GM19372 (cell line): Measurements from ENCODE around the gene RBMS2.

Experiments used
- ATAC-seq: cut with Tn5 transposase; IDR thresholded peaks from one replicate; pipeline ENCODE4 v1.9.1; 2021; ENCODE audit warnings: mild to moderate bottlenecking, low read depth, moderate library complexity; ENCODE audit not compliant: unreplicated experiment

RBMS2 gene

DNA sequence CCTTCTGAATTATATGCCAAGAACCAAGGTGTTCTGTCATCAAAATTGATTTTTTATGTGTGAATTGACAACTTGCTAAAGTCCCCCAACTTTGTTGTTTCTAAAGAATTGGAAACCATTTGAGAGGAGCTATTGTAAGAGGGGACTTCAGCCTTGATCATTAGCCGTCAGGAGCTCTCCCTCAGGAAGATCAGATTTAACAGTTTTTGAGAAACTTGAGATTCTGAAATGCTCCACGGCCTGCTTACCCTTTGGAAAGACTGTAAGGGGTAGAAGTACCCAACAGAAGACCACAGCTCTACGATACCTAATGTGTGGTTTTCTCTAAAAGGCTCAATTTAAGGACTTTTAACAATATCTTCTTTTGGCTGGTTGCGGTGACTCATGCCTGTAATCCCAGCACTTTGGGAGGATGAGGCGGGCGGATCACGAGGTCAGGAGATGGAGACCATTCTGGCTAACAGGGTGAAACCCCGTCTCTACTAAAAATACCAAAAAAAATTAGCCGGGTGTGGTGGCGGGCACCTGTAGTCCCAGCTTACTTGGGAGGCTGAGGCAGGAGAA lies 57.4 kb downstream of the RBMS2 start:
- no peak for ATAC-seq

DNA sequence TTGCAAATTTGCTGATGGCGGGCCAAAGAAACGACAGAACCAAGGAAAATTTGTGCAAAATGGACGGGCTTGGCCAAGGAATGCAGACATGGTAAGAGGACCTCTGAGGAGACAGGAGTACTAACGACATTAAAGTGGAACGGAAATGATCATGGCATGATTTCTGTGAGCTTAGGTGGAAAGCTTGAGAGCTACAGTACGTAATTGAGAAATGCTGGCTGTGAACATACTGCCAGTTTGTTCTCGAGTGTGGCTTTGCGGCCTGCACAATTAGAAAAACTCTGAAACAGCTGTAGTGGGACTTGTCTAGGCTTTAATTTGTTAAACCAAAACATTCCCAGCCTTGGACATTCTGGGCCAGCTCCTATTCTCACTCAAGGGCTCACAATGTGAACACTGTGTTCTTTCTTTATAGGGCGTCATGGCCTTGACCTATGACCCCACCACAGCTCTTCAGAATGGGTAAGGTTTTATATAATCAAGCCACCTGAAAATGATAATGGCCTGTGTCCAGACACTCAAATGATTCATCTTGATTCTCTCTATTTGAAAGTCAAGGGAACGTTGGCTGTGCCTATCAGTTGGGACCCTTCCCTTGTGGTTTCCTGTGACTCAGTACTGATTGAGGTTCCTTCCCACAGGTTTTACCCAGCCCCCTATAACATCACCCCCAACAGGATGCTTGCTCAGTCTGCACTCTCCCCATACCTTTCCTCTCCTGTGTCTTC lies 60.0 kb downstream of the RBMS2 start:
- no peak for ATAC-seq

DNA sequence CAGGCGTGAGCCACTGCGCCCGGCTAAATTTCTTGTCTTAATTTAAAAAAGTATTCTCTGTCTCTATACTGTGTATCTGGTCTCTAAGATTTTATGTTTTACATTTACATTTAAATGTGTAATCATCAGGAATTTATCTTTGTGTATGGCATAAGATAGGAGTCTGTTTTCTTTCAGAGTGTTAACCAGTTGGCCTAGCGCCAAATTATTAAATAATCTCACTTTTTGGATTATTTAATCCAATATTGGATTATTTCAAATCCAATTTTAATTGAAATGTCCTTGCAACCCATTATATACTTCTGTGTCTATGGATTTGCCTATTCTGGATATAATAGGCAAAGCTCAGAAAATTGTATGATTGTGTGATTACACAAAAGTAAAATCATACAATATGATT lies 63.5 kb downstream of the RBMS2 start:
- no peak for ATAC-seq

DNA sequence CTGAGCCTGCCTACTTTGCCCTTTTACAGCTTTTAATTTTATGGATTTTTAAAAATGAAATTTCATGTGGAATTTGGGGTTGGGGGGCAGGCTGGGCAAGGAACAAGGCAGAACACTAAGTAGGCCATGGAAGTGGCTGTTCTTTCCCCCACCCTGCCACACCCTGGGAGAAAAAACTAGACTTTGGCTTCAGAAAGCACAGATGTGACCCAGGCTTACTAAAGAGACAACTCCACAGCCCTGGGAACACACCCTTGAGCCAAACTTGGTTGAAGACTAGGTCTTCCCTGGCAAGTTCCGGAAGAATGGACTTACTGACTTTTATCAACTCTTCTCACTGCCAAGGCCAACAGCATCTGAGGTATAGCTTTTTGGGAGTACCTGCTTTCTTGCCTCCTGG lies 68.2 kb downstream of the RBMS2 start:
- no peak for ATAC-seq

DNA sequence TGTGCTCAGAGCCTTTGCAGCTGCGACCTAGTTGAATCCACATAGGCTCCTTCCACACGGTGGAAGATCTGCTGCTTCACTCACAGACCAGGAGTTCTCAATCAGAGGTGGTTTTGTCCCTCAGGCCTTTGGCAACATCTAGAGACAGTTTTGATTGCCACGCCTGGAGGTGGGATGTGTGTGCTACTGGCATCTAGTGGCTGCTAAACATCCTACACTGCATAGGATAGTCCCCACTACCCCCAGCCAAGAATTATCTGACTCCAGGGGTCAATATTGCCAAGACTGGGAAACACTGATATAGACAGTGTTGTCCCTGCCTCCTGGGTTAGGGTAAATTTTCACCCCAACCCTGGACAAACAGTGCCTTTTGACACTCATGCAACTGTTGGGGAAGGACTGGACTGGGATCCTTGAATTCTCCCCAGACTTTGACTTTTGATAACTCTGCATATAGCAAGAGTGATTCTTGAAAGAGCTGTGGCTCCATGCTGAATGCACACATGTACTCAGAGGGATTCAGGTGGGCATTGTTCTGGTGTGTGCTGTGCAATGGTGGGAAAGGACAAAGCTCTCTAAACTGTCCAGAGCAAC lies 68.7 kb downstream of the RBMS2 start:
- no peak for ATAC-seq

DNA sequence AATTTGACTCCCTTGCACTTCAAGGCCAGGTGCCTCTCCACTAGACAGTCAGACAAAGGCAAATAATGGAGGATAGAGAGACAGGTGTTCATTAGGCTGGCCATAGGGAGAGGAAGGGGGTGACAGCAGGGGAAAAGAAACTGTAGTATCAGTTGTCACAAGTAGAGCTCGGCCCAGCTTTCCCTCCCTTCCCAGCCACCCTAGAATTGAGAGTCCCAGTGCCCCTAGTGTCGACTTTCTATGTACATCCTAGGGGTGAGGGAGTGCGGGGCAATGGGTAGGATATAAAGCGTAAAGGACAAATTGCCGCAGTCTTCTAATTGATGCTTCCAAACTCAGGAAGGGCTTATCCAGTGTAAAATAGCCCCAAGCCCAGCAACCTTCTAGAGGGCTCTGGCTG lies 69.5 kb downstream of the RBMS2 start:
- no peak for ATAC-seq

DNA sequence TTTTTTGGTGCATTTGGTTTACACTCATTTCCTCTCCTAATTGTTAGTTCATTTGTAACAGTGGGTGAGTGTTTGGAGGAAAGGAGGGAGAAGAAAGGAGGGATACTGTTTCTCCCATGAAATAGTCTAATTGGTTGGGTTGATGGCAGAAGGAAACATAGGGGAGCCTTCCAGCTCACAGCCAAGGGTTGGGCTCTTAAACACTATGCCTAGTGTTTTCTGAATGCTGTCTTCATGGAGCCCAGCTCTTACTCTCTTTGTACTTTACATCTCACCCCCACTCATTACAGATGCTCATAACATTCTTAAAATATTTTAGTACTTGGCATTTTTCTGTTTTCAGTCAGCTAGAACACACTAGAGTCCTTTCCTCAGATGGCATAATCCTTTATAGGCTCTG lies 70.3 kb downstream of the RBMS2 start:
- ATAC-seq = no peak

DNA sequence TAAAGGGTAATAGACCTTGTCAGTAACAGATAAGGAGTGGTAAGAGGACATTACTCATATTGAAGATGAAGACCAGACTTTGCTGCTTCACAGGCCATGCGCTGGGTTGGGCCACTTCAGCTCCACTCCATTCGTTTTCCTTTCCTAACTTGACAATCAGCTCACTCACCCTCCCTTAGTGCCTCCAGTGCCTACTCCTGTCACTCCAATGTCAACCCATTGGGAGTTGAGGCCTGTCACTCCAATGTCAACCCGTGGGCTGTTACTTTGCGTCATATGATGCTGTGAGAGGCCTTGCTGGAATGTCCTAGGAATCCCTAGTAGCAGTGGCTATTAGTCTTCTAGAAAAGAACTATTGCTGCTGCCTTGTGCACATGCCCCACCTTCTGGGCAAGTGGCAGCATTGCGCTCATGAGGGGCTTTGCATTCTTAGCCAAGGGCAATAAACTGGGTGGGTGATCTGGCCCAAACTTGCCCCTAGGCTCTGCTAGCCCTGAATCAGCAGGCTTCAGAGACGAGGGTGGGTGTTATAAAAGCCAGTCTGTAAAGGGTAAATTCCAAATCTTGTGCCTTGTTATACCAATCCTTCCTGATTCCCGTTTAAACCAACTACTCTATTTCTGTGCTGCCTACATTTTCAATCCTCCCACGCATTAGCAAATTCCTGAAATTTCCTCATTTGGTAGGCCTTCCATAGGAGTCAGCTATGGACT lies 72.4 kb downstream of the RBMS2 start:
- no peak for ATAC-seq

DNA sequence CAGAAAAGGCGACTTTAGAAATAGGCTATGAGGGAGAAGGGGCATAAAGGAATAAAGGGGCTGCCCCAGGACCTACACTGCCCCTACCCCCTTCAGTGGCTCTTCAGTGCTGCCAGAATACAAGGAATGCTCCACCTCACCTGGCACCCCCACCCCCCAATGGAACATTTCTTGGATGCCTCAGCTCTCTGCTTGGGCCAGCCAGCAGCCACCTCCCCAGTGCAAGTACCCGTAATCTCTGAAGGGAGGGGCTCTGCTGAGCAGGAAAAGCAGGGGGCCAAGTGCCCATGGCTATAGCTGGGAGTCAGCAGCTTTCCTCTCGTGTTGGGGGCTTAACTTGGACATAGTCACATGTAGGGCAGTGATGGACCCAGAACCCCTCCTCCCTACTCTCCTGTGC lies 75.2 kb downstream of the RBMS2 start:
- ATAC-seq = no peak

DNA sequence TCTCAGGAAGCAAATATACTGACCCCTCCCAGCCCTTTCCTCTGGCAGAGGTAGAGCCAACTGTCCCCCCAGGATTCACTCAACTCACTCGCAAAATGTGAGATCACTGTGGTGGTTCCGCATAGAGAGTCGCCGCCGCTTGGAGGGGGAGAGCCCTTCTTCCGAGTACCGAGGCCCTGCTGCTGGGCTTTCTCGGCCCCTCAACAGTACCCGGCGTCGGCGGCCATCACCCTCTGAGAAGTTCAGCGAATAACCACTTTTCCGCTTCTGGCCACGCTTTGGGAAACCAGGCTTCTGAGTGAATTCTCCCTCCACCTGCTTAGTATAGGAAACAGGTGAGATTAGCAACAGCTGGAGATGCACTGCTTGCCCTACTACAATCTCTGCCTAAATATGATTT lies 77.4 kb downstream of the RBMS2 start:
- ATAC-seq = no peak

DNA sequence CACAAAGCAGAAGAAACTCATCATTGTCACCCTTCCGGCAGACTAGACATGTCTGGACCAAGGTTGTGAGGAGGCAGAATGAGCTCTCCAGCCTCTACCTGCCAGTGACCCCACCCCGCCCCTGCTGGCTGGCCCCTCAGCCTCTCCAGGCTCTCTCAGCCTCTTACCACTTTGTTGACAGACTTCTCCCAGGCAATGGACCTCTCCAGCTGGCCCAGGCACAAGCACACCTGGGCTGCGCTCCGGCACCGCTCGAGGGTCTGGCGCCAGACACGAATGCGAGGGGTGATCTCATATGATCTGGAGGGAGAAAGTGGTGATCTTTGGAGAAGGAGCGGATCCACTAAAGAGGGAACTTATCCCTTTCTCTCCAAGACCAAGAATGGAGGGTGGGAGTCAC lies 78.2 kb downstream of the RBMS2 start:
- ATAC-seq = no peak

DNA sequence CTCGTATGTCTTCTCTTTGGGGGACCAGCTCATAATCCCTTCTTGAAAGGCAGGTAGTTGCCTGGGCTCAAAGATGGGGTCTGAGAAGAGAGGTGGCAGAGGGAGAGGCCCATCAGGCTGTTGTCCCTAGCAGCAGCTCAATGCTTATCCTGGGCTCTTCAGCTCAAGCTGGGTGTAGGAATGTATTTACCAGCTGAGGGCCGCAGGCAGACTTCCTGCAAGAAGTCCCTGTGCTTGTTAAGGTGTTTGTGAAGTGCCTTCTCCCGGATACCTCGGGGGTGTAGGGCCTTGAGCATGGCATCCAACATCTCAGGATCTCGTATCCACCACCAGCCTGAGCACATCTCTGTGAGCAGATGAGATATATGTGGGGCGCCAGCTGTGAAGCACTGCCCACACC lies 79.1 kb downstream of the RBMS2 start:
- ATAC-seq = no peak

DNA sequence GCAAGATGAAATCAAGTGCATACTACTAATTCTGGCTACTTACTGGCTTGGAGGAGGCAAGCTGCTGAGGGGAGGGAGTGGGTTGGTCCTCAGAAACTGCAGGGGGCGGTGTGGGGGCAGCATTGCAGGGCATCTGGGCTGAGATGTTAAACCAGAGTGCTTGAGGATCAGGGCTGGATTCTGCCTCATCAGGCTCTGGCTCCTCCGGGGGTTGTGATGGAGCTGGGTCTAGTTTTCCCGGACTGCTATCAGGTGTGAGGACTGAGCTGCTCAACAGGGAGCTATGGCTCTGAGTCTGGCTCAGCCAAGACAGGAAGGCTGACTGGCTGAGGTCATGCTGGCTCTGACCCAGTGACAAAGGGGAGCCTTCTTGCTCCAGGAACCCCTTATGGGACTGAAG lies 79.9 kb downstream of the RBMS2 start:
- ATAC-seq = no peak

DNA sequence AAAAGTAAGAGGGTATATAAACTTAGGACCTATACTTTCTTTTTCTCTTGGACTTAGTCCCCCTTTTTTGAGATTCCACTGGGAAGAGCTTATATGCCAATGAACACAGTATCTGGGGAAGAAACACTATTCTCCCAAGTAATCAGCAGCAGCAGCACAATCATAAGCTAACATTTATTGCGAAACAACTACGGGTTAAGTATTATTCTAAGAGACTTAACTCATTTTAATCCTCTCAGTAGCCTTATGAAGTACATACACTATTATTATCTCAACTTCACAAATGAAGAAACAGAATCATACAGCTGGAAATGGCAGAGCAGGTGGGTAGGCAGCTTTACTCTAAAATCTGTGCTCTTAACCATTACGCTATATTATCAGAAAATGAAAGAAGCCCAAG lies 80.6 kb downstream of the RBMS2 start:
- ATAC-seq = no peak

DNA sequence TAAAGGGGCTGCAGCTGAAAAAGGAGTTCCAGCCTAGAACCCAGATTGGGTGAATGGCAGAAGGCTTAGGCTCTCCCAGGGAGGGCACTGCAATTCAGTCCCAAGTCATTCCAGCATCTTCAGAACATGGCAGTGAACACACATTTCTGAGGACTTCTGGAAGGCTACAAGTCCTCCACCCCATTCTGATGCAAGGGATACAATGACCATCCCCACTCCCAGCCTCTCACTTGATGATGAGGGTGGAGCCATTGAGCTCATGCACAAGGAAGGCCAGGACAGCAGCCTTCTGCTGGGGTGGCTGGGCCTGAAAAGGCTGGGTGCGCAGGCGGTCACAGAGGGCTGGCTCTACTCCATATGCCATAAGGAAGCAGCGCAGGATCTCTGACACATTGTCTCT lies 82.7 kb downstream of the RBMS2 start:
- no peak for ATAC-seq

DNA sequence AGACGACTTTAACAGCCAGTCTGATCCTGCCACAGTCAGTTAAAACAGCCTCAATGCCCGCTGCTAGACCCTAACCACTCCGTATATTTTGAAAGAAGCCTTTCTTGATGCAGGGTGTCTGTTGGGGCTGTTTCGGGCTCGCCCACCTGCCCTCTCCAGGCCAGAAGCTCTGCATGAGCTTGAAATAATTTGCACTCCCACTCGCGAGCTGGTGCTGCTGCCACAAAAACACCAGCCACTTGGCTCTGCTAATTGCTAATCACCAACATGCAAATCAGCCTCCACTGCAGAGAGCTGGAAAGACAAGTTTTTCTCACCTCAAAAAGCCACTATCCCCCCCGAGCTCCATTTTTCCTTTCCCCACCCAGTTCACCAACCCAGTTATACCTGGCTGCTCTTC lies 93.0 kb downstream of the RBMS2 start:
- ATAC-seq = no peak

DNA sequence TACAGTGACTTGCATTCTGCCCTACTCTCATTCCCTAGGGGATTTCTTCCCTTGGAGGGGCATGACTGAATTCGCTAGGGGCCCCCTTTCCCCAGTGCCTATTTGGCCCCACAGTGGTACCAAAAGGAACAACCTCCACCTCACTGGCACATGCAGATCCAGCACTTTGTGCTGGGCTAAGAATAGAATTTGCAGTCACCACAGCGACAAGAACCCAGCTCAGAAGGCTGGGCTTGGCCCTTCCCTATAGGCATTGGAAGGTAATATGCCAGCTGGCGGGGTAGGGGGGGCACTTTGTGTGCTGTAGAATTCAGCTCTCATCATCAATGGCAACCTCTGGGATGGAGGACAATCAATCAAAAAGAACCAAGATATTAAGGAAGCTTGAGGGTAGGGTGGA lies 94.6 kb downstream of the RBMS2 start:
- ATAC-seq = no peak

DNA sequence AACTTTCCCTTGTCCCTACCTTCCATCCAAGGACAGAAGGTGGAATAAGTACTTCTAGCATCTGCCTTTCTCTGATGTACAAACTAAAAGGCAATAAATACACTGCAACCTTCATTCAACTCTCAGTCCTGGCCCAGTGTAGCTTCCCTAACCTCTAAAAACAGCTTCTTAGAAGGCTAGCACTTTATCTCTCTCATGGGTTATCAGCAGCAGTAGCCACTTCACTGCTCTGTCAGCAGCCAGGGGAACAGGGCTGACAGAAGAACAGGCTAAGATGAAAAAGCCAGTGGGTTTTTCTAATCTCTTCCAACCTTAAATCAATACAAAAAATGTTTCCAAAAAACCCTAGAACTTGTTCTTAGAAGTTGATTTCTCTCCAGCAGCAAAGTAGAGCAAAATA lies 95.3 kb downstream of the RBMS2 start:
- no peak for ATAC-seq

DNA sequence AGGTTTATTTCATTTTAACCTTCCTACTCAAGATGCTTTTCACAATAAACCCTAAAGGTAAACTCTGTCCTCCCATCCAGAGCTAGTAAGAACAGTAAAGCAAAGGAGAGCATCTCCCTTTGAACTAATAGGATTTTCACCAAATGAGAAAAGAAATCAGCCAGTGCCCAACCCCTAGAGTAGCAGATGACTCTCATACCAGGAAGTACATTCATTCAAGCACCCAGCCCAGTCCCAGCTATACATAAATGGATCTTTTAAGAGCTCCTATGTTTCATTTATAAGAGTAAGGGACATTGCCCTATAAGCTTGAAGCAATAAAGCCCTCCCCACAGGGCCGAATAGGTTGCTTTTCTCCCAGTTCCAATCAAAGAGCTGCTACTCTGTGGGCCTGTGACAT lies 100.9 kb downstream of the RBMS2 start:
- no peak for ATAC-seq

DNA sequence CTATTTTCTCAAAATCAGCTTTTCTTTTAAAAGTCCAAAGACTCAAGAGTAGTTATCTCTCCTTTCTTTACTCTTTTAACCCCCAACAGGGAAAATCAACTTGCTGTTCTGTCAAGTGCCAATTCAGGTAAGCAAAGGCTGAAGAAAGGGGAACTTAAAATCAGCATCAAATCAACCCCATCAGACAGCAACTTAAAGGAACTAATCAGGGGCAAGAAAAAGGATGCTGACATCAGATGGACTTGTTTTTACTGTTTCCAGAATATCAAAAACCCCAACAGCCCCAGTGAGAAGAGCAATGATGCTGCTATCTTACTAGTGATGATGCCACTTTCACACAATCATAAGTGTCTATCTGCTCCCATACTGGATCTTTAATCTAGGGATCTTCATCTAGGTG lies 105.1 kb downstream of the RBMS2 start:
- no peak for ATAC-seq

DNA sequence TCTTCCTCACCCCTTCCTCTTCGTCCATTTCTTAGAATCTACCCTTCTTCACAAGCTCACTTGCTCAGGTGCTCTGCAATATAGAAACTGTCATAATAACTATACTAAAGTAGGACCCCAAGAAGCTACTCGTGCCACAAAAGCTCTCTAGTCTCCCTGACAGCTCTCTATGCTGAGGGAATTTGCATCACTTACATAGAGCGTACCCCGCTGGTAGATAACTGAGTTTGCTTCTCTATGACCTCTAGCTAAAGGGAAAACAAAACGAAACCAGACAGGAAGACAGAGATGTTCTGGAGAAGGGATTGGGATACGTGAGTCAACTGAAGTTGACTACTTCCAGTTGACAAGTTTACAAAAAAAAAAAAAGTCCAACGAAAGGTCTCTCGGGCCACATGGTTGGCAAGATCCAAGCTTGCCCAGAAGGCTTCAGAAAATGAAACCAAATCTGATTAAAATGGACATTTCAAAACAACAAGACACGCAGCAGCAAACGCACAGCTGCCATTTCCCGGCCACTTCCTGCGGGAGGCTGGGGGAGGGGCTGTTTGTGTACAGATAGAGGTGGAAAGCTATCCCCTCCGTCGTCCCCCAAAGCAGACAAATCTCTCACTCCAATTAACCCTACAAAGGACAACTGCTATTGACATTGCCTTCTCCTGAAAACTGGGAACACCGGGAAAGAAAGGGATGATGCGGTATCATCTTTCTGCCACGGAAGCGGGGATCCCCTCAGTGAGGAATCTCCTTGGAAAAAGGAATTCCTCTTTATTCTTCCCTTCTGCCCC lies 107.2 kb downstream of the RBMS2 start:
- ATAC-seq = no peak
